MM.1S (cell line): Measurements from ENCODE around the gene GALNTL6.

Experiments
- DNase-seq: peaks from one replicate; pipeline ENCODE4 v3.0.0-alpha.2; 2015
- H2AFZ ChIP-seq: fragments of 300-600 bp; sonication (generic); 2 replicates; pipeline ENCODE4 v1.6.0; 2016; ENCODE audit warnings: antibody characterized with exemption, low read length
- H3F3A ChIP-seq: fragments of 300-600 bp; sonication (generic); 2 replicates; pipeline ENCODE4 v1.6.1; 2016; ENCODE audit warnings: mild to moderate bottlenecking, antibody characterized with exemption, low read length, moderate library complexity, mixed read lengths; ENCODE audit not compliant: insufficient read depth
- H3K27ac ChIP-seq: fragments of 300-600 bp; sonication (generic); 2 replicates; pipeline ENCODE4 v1.5.1; 2016; ENCODE audit warnings: mild to moderate bottlenecking, low read length
- H3K27me3 ChIP-seq: fragments of 300-600 bp; sonication (generic); replicated peaks from 2 replicates; pipeline ENCODE4 v1.6.0; 2016; ENCODE audit warnings: low read length; ENCODE audit not compliant: insufficient read depth
- H3K36me3 ChIP-seq: fragments of 300-600 bp; sonication (generic); replicated peaks from 2 replicates; pipeline ENCODE4 v1.6.1; 2016; ENCODE audit warnings: mild to moderate bottlenecking, low read length, mixed read lengths; ENCODE audit not compliant: insufficient read depth
- H3K4me1 ChIP-seq: fragments of 300-600 bp; sonication (generic); 2 replicates; pipeline ENCODE4 v1.6.1; 2016; ENCODE audit warnings: low read length, mixed read lengths
- H3K4me2 ChIP-seq: fragments of 300-600 bp; sonication (generic); 2 replicates; pipeline ENCODE4 v1.6.0; 2016; ENCODE audit warnings: low read depth, low read length
- H3K4me3 ChIP-seq: fragments of 300-600 bp; sonication (generic); 2 replicates; pipeline ENCODE4 v1.5.1; 2016; ENCODE audit warnings: low read length, mixed read lengths
- H3K79me2 ChIP-seq: fragments of 300-600 bp; sonication (generic); 2 replicates; pipeline ENCODE4 v1.6.1; 2016; ENCODE audit warnings: mixed run types, low read length, mixed read lengths
- H3K9ac ChIP-seq: fragments of 300-600 bp; sonication (generic); 2 replicates; pipeline ENCODE4 v1.6.1; 2016; ENCODE audit warnings: low read length, mixed read lengths
- H3K9me2 ChIP-seq: fragments of 300-600 bp; sonication (generic); replicated peaks from 2 replicates; pipeline ENCODE4 v1.6.1; 2016; ENCODE audit warnings: mild to moderate bottlenecking, low read length, mixed read lengths; ENCODE audit not compliant: insufficient read depth
- H3K9me3 ChIP-seq: fragments of 300-600 bp; sonication (generic); replicated peaks from 2 replicates; pipeline ENCODE4 v1.6.1; 2016; ENCODE audit warnings: mild to moderate bottlenecking, low read length, mixed read lengths; ENCODE audit not compliant: insufficient read depth
- H4K20me1 ChIP-seq: fragments of 300-600 bp; sonication (generic); 2 replicates; pipeline ENCODE4 v1.6.1; 2016; ENCODE audit warnings: mild to moderate bottlenecking, low read length, moderate library complexity, mixed read lengths; ENCODE audit not compliant: insufficient read depth
- CTCF ChIP-seq: fragments of 300-600 bp; sonication (generic); IDR thresholded peaks from 2 replicates; pipeline ENCODE4 v1.5.1; 2016; ENCODE audit warnings: antibody characterized with exemption, low read length, mixed read lengths
- EZH2 ChIP-seq: fragments of 300-600 bp; sonication (generic); optimal IDR thresholded peaks from 2 replicates; pipeline ENCODE3; 2017; ENCODE audit warnings: low read depth, mild to moderate bottlenecking, antibody characterized with exemption, low read length, mixed read lengths
- EZH2phosphoT487 ChIP-seq: fragments of 300-600 bp; sonication (generic); IDR thresholded peaks from 2 replicates; pipeline ENCODE4 v1.6.1; 2018; ENCODE audit warnings: antibody characterized with exemption, low read length

The GALNTL6 gene

GRCh38 chr4:171834640-171835039, 21.4 kb downstream of the GALNTL6 start:
- H3F3A ChIP-seq: no peaks in the 10 kb centered on the region
- no peak overlapping the region for H3K4me3 ChIP-seq
- no peak for DNase-seq
- H3K36me3 ChIP-seq: no peaks in the 10 kb centered on the region
- H3K9me2 ChIP-seq: no peaks in the 10 kb centered on the region
- no peaks in the 10 kb centered on the region for H4K20me1 ChIP-seq
- H3K4me1 ChIP-seq: no peaks in the 10 kb centered on the region
- no peaks in the 10 kb centered on the region for H3K27me3 ChIP-seq
- H3K79me2 ChIP-seq: no peaks in the 10 kb centered on the region
- no peak overlapping the region for H2AFZ ChIP-seq
- no peak overlapping the region for H3K27ac ChIP-seq
- TF ChIP-seq EZH2phosphoT487 (no peak), EZH2 (no peak), CTCF (no peak)
- H3K4me2 ChIP-seq: no peak overlapping the region
- no peaks in the 10 kb centered on the region for H3K9me3 ChIP-seq
- no peak overlapping the region for H3K9ac ChIP-seq

GRCh38 chr4:171843456-171843855, 30.3 kb downstream of the GALNTL6 start:
- no peak for DNase-seq
- no peak overlapping the region for H3K4me3 ChIP-seq
- H3K27ac ChIP-seq: no peak overlapping the region
- no peaks in the 10 kb centered on the region for H3K27me3 ChIP-seq
- no peaks in the 10 kb centered on the region for H4K20me1 ChIP-seq
- no peaks in the 10 kb centered on the region for H3K9me3 ChIP-seq
- H3K9ac ChIP-seq: no peak overlapping the region
- no peaks in the 10 kb centered on the region for H3K79me2 ChIP-seq
- no peaks in the 10 kb centered on the region for H3F3A ChIP-seq
- H2AFZ ChIP-seq: no peak overlapping the region
- H3K4me2 ChIP-seq: no peak overlapping the region
- H3K4me1 ChIP-seq: no peaks in the 10 kb centered on the region
- no peak for TF ChIP-seq EZH2phosphoT487
- no peak for TF ChIP-seq CTCF
- no peak for TF ChIP-seq EZH2
- no peaks in the 10 kb centered on the region for H3K36me3 ChIP-seq
- no peaks in the 10 kb centered on the region for H3K9me2 ChIP-seq

GRCh38 chr4:171846232-171846631, 33.0 kb downstream of the GALNTL6 start:
- Histone ChIP-seq H3K4me1 (no peaks in the 10 kb centered on the region), H3K9me3 (no peaks in the 10 kb centered on the region), H3K36me3 (no peaks in the 10 kb centered on the region), H3F3A (no peaks in the 10 kb centered on the region), H3K4me3 (no peak overlapping the region), H3K27me3 (no peaks in the 10 kb centered on the region), H4K20me1 (no peaks in the 10 kb centered on the region), H2AFZ (no peak overlapping the region), H3K27ac (no peak overlapping the region), H3K4me2 (no peak overlapping the region), H3K79me2 (no peaks in the 10 kb centered on the region), H3K9me2 (no peaks in the 10 kb centered on the region), H3K9ac (no peak overlapping the region)
- TF ChIP-seq CTCF: peak; percentile 80
- TF ChIP-seq EZH2: no peak
- peak; percentile 60 for DNase-seq
